CD14-positive monocyte (primary cell): Measurements from ENCODE around the gene ACSL3. TPM values are rescaled to one million over a fixed set of nuclear protein-coding genes. Genes with fewer than 3 reads are reported as not detected.

Experiments used
- DNase-seq, 3 donors: peaks; one replicate each; pipeline ENCODE4 v3.0.0-alpha.2; 2011 to 2022
- H2AFZ ChIP-seq: 2 replicates; pipeline ENCODE4 v1.6.0; 2012; ENCODE audit warnings: mild to moderate bottlenecking, low read depth, low read length, inconsistent platforms; ENCODE audit not compliant: insufficient read depth, poor library complexity, severe bottlenecking
- H3K27ac ChIP-seq, 2 donors: 1 replicate in 1 of 2; 2 replicates in 1 of 2; pipeline ENCODE4 v1.5.1; 2012 to 2013; ENCODE audit warnings: low read length in 2 of 2, control low read depth in 1 of 2, inconsistent platforms in 1 of 2, low read depth in 1 of 2, mild to moderate bottlenecking in 1 of 2
- H3K27me3 ChIP-seq, 2 donors: one replicate each; pipeline versions ENCODE4 v1.6.0 to v1.6.1; 2011 to 2013; ENCODE audit warnings: low read length in 2 of 2; ENCODE audit not compliant: control insufficient read depth in 2 of 2, insufficient read depth in 2 of 2
- H3K36me3 ChIP-seq, 2 donors: replicated peaks in 1 of 2; 1 replicate in 1 of 2; 2 replicates in 1 of 2; pipeline versions ENCODE4 v1.5.1 to v1.6.1; 2012 to 2013; ENCODE audit warnings: low read length in 2 of 2, control low read depth in 1 of 2, inconsistent platforms in 1 of 2, mild to moderate bottlenecking in 1 of 2; ENCODE audit not compliant: insufficient read depth in 2 of 2, control insufficient read depth in 1 of 2
- H3K4me1 ChIP-seq, 2 donors: 1 replicate in 1 of 2; 2 replicates in 1 of 2; pipeline versions ENCODE4 v1.5.1 to v1.6.1; 2012 to 2013; ENCODE audit warnings: low read length in 2 of 2, control low read depth in 1 of 2, inconsistent platforms in 1 of 2, mild to moderate bottlenecking in 1 of 2, moderate library complexity in 1 of 2; ENCODE audit not compliant: insufficient read depth in 2 of 2, control insufficient read depth in 1 of 2
- H3K4me2 ChIP-seq: replicated peaks from 2 replicates; pipeline ENCODE3; 2012; ENCODE audit warnings: low read length, moderate library complexity, mild to moderate bottlenecking; ENCODE audit not compliant: poor library complexity, severe bottlenecking; ENCODE audit errors: extremely low read depth
- H3K4me3 ChIP-seq, 3 experiments: fragments of 200-600 bp in 1 of 3; sonication (generic) in 1 of 3; replicated peaks in 1 of 3; 1 replicate in 2 of 3; 2 replicates in 1 of 3; pipeline ENCODE4 v1.5.1; 2011 to 2013; ENCODE audit warnings: low read length in 3 of 3, mild to moderate bottlenecking in 3 of 3, control low read depth in 2 of 3, low read depth in 2 of 3, inconsistent platforms in 1 of 3, moderate library complexity in 1 of 3
- H3K79me2 ChIP-seq: 2 replicates; pipeline ENCODE4 v1.6.0; 2012; ENCODE audit warnings: mild to moderate bottlenecking, control low read depth, inconsistent platforms, low read length, moderate library complexity; ENCODE audit not compliant: insufficient read depth
- H3K9ac ChIP-seq: 2 replicates; pipeline ENCODE4 v1.6.0; 2017; ENCODE audit warnings: low read length, mild to moderate bottlenecking; ENCODE audit not compliant: insufficient read depth, poor library complexity, severe bottlenecking
- H3K9me3 ChIP-seq, 2 donors: replicated peaks in 1 of 2; 1 replicate in 1 of 2; 2 replicates in 1 of 2; pipeline versions ENCODE4 v1.5.1 to v1.6.1; 2012 to 2013; ENCODE audit warnings: low read length in 2 of 2, control low read depth in 1 of 2; ENCODE audit not compliant: control insufficient read depth in 1 of 2, insufficient read depth in 1 of 2
- H4K20me1 ChIP-seq: 2 replicates; pipeline ENCODE4 v1.6.0; 2012; ENCODE audit warnings: mild to moderate bottlenecking, low read length, control low read depth, moderate library complexity; ENCODE audit not compliant: insufficient read depth
- H3K27ac Mint-ChIP-seq, 7 donors: one replicate each; pipeline ENCODE4 v1.8.0; 2020; ENCODE audit warnings: mild to moderate bottlenecking in 7 of 7, mixed read lengths in 7 of 7, moderate library complexity in 6 of 7, inconsistent platforms in 2 of 7
- H3K27me3 Mint-ChIP-seq, 3 donors: one replicate each; pipeline ENCODE4 v1.8.0; 2021 to 2022; ENCODE audit warnings: low read depth in 3 of 3, mild to moderate bottlenecking in 3 of 3, mixed read lengths in 3 of 3, moderate library complexity in 3 of 3, inconsistent platforms in 1 of 3
- H3K36me3 Mint-ChIP-seq, 2 donors: one replicate each; pipeline ENCODE4 v1.8.0; 2020; ENCODE audit warnings: mixed read lengths in 2 of 2, inconsistent platforms in 1 of 2, mild to moderate bottlenecking in 1 of 2
- H3K4me1 Mint-ChIP-seq: one replicate; pipeline ENCODE4 v1.8.0; 2020; ENCODE audit warnings: mild to moderate bottlenecking, mixed read lengths
- H3K4me3 Mint-ChIP-seq, 2 donors: one replicate each; pipeline ENCODE4 v1.8.0; 2020; ENCODE audit warnings: mild to moderate bottlenecking in 2 of 2, mixed read lengths in 2 of 2, moderate library complexity in 1 of 2
- H3K9me3 Mint-ChIP-seq, 7 donors: one replicate each; pipeline ENCODE4 v1.8.0; 2020 to 2022; ENCODE audit warnings: mixed read lengths in 7 of 7, mild to moderate bottlenecking in 6 of 7, moderate library complexity in 6 of 7, inconsistent platforms in 2 of 7
- WGBS: methylation state at CpG from one replicate; pipeline ENCODE4 v1.1.5; 2013; ENCODE audit warnings: missing lambda C conversion rate; ENCODE audit not compliant: insufficient coverage; 5-methylcytosine and 5-hydroxymethylcytosine counted together
- intact Hi-C, 2 donors: fragments of 100-400 bp; cut with micrococcal nuclease; formaldehyde crosslinking; loops; one replicate each; pipeline versions ENCODE4 v1.15.0 to v1.15.1; 2023
- polyA plus RNA-seq, 3 donors: library from polyadenylated mRNA; depleted of rRNA in 1 of 3; unstranded in 2 of 3; stranded (reverse) in 1 of 3; fragments of 300-500 nt in 2 of 3; fragments of >200 nt in 1 of 3; fragmentation: Illumina TruSeq in 2 of 3; gene quantifications; 1 replicate in 2 of 3; 2 replicates in 1 of 3; pipeline ENCODE4 v1.2.3, GENCODE V29; 2012 to 2021
- TF ChIP-seq, protein P1 (sequence below): fragments of 200-600 bp; IDR thresholded peaks from one replicate; pipeline ENCODE4 v1.8.0; 2022; ENCODE audit warnings: antibody characterized with exemption, mild to moderate bottlenecking

ACSL3 gene
- polyA plus RNA-seq, 3 donors = 8.8 to 24.4 (median 19.9) TPM

DNA sequence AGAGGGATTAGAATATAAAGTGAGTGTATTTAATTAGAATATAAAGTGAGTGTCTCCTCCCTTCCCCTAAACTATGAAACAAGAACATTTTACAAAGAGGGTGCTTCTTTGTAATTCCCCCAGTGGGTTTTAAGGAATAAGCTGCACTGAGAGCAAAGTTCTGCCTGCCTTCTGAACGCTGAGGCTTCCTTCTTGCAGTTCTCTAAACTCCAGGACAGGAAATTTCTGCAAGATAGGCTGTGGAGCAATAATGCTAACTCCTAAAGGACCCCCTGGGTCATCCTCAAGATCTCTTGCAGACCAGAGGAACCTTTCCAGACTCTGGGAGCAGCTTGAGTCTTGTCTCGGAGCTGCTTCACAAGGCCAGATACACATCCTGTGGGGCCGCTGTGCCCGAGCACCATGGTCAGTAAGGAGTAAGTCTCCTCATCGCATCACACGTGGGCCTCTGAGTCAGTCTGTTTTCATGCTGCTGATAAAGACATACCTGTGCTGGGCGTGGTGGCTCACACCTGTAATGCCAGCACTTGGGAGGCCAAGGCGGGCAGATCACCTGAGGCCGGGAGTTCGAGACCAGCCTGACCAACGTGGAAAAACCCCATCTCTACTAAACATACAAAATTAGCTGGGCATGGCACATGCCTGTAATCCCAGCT lies 103.7 kb downstream of the ACSL3 start:
- H3K27ac Mint-ChIP-seq = no peak overlapping the region
- peaks cover 5 to 13% (median 6%) of the 10 kb centered on the region in 7 donors for H3K9me3 Mint-ChIP-seq
- Histone ChIP-seq H3K36me3 (no peaks in the 10 kb centered on the region), H3K4me2 (no peak overlapping the region), H2AFZ (peak overlapping the region; percentile 24), H3K9me3 (peaks cover 0 to 4% of the 10 kb centered on the region in 2 donors), H4K20me1 (no peaks in the 10 kb centered on the region), H3K4me1 (peaks cover 11 to 14% of the 10 kb centered on the region in 2 donors), H3K27me3 (no peaks in the 10 kb centered on the region), H3K27ac (no peak overlapping the region), H3K79me2 (no peaks in the 10 kb centered on the region), H3K4me3 (no peak overlapping the region), H3K9ac (no peak overlapping the region)
- peaks cover 25% of the 10 kb centered on the region for H3K4me1 Mint-ChIP-seq
- DNase-seq = no peak
- H3K36me3 Mint-ChIP-seq = peaks cover 0 to 2% of the 10 kb centered on the region in 2 donors
- H3K4me3 Mint-ChIP-seq = no peak overlapping the region
- peaks cover 0 to 2% (median 2%) of the 10 kb centered on the region in 3 donors for H3K27me3 Mint-ChIP-seq
- TF ChIP-seq, protein P1, sequence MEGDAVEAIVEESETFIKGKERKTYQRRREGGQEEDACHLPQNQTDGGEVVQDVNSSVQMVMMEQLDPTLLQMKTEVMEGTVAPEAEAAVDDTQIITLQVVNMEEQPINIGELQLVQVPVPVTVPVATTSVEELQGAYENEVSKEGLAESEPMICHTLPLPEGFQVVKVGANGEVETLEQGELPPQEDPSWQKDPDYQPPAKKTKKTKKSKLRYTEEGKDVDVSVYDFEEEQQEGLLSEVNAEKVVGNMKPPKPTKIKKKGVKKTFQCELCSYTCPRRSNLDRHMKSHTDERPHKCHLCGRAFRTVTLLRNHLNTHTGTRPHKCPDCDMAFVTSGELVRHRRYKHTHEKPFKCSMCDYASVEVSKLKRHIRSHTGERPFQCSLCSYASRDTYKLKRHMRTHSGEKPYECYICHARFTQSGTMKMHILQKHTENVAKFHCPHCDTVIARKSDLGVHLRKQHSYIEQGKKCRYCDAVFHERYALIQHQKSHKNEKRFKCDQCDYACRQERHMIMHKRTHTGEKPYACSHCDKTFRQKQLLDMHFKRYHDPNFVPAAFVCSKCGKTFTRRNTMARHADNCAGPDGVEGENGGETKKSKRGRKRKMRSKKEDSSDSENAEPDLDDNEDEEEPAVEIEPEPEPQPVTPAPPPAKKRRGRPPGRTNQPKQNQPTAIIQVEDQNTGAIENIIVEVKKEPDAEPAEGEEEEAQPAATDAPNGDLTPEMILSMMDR = no peak
- intact Hi-C loops = no loop called here
- 71% methylated on average over 8 of the region's 11 CpGs for WGBS

DNA sequence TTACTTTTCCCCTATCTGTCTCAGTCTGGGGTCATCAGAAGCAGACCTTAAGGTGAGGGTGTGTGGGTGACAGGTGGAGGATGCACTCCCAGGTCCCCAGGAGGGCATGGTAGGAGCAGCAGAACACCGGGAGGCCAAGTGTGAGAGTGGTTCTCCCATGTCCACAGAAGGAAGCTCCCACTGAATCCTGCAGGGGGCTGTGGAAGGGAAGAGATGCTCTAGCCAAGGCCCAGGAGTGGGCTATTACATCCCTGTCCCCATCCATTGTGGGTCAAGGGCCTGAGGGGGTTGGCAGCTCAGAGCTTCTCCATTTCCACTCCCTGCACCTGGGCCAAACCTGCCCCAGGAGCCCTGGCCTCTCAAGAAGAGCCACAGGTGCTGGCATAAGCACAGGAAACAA lies 104.7 kb downstream of the ACSL3 start:
- Histone ChIP-seq H3K9me3 (peaks cover 0 to 4% of the 10 kb centered on the region in 2 donors), H3K27me3 (no peaks in the 10 kb centered on the region), H3K4me1 (peaks cover 11 to 14% of the 10 kb centered on the region in 2 donors), H3K27ac (no peak overlapping the region), H3K36me3 (no peaks in the 10 kb centered on the region), H3K79me2 (no peaks in the 10 kb centered on the region), H2AFZ (no peak overlapping the region), H4K20me1 (no peaks in the 10 kb centered on the region), H3K4me2 (no peak overlapping the region), H3K9ac (no peak overlapping the region), H3K4me3 (no peak overlapping the region)
- DNase-seq = no peak
- no peaks in the 10 kb centered on the region for H3K36me3 Mint-ChIP-seq
- H3K4me1 Mint-ChIP-seq = peaks cover 19% of the 10 kb centered on the region
- H3K9me3 Mint-ChIP-seq = peaks cover 4 to 13% (median 6%) of the 10 kb centered on the region in 7 donors
- intact Hi-C loops = no loop called here
- 100% methylated on average over 1 of the region's 1 CpG for WGBS
- H3K27me3 Mint-ChIP-seq = peaks cover 0 to 2% (median 0%) of the 10 kb centered on the region in 3 donors
- no peak overlapping the region for H3K4me3 Mint-ChIP-seq
- TF ChIP-seq, protein P1 = no peak
- H3K27ac Mint-ChIP-seq = peak overlapping the region in 1 of 7 donors; percentile 17
